Body of pancreas (tissue), 4 donors: Measurements from ENCODE around the gene CCL8. TPM values are rescaled to one million over a fixed set of nuclear protein-coding genes. Genes with fewer than 3 reads are reported as not detected.

Experiments used
- ATAC-seq: fragments of 150-250 bp; one replicate; pipeline ENCODE4 v1.9.1; 2016
- DNase-seq, 4 donors: peaks; one replicate each; pipeline ENCODE4 v3.0.0-alpha.2; 2019
- H3K27ac ChIP-seq, 4 donors: fragments of 200-600 bp; sonication (generic); 1 replicate in 3 of 4; 2 replicates in 1 of 4; pipeline versions ENCODE4 v1.5.1 to v1.6.1; 2016 to 2019; ENCODE audit warnings: mild to moderate bottlenecking in 1 of 4, mixed read lengths in 1 of 4, moderate library complexity in 1 of 4
- H3K27me3 ChIP-seq, 2 donors: fragments of 200-600 bp; sonication (generic); one replicate each; pipeline ENCODE4 v1.6.0; 2016; ENCODE audit warnings: mild to moderate bottlenecking in 1 of 2
- H3K36me3 ChIP-seq, 2 donors: fragments of 200-600 bp; sonication (generic); replicated peaks in 1 of 2; 2 replicates each; pipeline ENCODE4 v1.5.1; 2016; ENCODE audit warnings: low read depth in 2 of 2; ENCODE audit not compliant: insufficient read depth in 1 of 2
- H3K4me1 ChIP-seq: fragments of 200-600 bp; sonication (generic); one replicate; pipeline ENCODE4 v1.6.0; 2016
- H3K4me3 ChIP-seq, 2 donors: fragments of 200-600 bp; sonication (generic); 1 replicate in 1 of 2; 2 replicates in 1 of 2; pipeline ENCODE4 v1.5.1; 2016 to 2019
- H3K9me3 ChIP-seq, 3 donors: fragments of 200-600 bp; sonication (generic); 1 replicate in 2 of 3; 2 replicates in 1 of 3; pipeline ENCODE4 v1.5.1; 2016
- POLR2A ChIP-seq, 3 donors: fragments of 450-650 bp; IDR thresholded peaks; one replicate each; pipeline ENCODE4 v1.6.1; 2016; ENCODE audit warnings: antibody characterized with exemption in 3 of 3, mild to moderate bottlenecking in 2 of 3
- WGBS, 2 donors: methylation state at CpG; one replicate each; pipeline ENCODE4 v1.1.5; 2017; 5-methylcytosine and 5-hydroxymethylcytosine counted together
- intact Hi-C: fragments of 100-400 bp; cut with DNase I; formaldehyde crosslinking; loops from one replicate; pipeline ENCODE4 v1.15.1; 2023
- total RNA-seq, 2 donors: library from RNA; depleted of rRNA; stranded (reverse); fragments of >200 nt; gene quantifications; one replicate each; pipeline ENCODE4 v1.1.0, GENCODE V29; 2016
- TF ChIP-seq, protein P1 (sequence below), 7 experiments: fragments of 450-650 bp in 4 of 7; fragments of 200-600 bp in 3 of 7; sonication (generic) in 3 of 7; IDR thresholded peaks; one replicate each; pipeline ENCODE4 v1.5.1; 2016 to 2019; ENCODE audit warnings: antibody characterized with exemption in 7 of 7

Gene CCL8
- total RNA-seq, 2 donors from 2014 or later, result not detected

DNA sequence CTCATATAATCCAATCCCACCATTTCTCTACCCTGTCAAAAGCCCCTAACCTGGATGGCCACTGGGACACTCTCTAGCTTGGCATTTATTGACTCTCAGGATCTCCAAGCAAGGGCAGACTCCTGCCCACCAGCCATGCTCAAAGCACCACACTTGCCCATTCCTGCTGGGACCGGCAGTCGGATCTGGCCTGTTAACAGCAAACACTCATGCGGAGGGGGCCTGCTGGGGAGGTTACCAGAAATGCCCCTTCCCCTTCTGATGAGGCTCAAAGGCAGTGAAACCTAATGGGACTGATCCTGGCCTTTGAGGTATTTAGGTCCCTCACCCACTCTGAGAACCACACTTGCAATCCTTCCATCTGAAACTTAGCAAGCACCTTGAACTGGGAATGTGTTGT lies 50.3 kb downstream of the CCL8 start:
- no peak for DNase-seq
- 67 to 69% methylated on average over 3 of the region's 3 CpGs for WGBS, 2 donors
- H3K36me3 ChIP-seq, result no peaks in the 10 kb centered on the region
- no peaks in the 10 kb centered on the region for H3K27me3 ChIP-seq
- H3K4me3 ChIP-seq, result no peak overlapping the region
- no peak overlapping the region for H3K27ac ChIP-seq
- no peak for ATAC-seq
- TF ChIP-seq, protein P1, sequence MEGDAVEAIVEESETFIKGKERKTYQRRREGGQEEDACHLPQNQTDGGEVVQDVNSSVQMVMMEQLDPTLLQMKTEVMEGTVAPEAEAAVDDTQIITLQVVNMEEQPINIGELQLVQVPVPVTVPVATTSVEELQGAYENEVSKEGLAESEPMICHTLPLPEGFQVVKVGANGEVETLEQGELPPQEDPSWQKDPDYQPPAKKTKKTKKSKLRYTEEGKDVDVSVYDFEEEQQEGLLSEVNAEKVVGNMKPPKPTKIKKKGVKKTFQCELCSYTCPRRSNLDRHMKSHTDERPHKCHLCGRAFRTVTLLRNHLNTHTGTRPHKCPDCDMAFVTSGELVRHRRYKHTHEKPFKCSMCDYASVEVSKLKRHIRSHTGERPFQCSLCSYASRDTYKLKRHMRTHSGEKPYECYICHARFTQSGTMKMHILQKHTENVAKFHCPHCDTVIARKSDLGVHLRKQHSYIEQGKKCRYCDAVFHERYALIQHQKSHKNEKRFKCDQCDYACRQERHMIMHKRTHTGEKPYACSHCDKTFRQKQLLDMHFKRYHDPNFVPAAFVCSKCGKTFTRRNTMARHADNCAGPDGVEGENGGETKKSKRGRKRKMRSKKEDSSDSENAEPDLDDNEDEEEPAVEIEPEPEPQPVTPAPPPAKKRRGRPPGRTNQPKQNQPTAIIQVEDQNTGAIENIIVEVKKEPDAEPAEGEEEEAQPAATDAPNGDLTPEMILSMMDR (IDR thresholded peaks at IDR 0.05), result no peak
- TF ChIP-seq POLR2A (IDR thresholded peaks at IDR 0.05), result no peak
- no peaks in the 10 kb centered on the region for H3K4me1 ChIP-seq
- intact Hi-C loops, result no loop called here
- no peaks in the 10 kb centered on the region for H3K9me3 ChIP-seq

- no peaks in the 10 kb centered on the region for H3K36me3 ChIP-seq
- no peaks in the 10 kb centered on the region for H3K9me3 ChIP-seq
- H3K27me3 ChIP-seq, result no peaks in the 10 kb centered on the region
- intact Hi-C loops, result no loop called here
- no peak overlapping the region for H3K4me3 ChIP-seq
- no peak for TF ChIP-seq POLR2A (IDR thresholded peaks at IDR 0.05)
- TF ChIP-seq, protein P1 (IDR thresholded peaks at IDR 0.05), result no peak
- ATAC-seq (no peak), DNase-seq (no peak)
- H3K4me1 ChIP-seq, result no peaks in the 10 kb centered on the region
- H3K27ac ChIP-seq, result no peak overlapping the region
- WGBS, 2 donors, result 79 to 82% methylated on average over 4 to 5 of the region's 5 CpGs
Measured at GRCh38 chr17:34370376-34370996, 51.3 kb downstream of the CCL8 start.

GRCh38 chr17:34370997-34371395 lies 51.8 kb downstream of the CCL8 start:
- ATAC-seq (no peak), DNase-seq (no peak)
- WGBS, 2 donors, result 39 to 54% methylated on average over 3 of the region's 3 CpGs
- no peak overlapping the region for H3K27ac ChIP-seq
- no peak for TF ChIP-seq POLR2A (IDR thresholded peaks at IDR 0.05)
- TF ChIP-seq, protein P1 (IDR thresholded peaks at IDR 0.05), result no peak
- H3K36me3 ChIP-seq, result no peaks in the 10 kb centered on the region
- H3K4me1 ChIP-seq, result no peaks in the 10 kb centered on the region
- intact Hi-C loops, result no loop called here
- H3K9me3 ChIP-seq, result no peaks in the 10 kb centered on the region
- no peaks in the 10 kb centered on the region for H3K27me3 ChIP-seq
- no peak overlapping the region for H3K4me3 ChIP-seq

Other genes starting within 250 kb of the CCL8 start
- 10 to 100 TPM; 34.0 to 49.8 TPM for gene CCL2, start 64.2 kb upstream of the CCL8 start, total RNA-seq
- gene CCL7, start 49.2 kb upstream of the CCL8 start, total RNA-seq, result not detected
- gene CCL11, start 33.7 kb upstream of the CCL8 start, total RNA-seq, result not detected
- gene CCL13, start 37.0 kb downstream of the CCL8 start, total RNA-seq, result not detected
- not detected for gene CCL1, start 43.8 kb downstream of the CCL8 start, total RNA-seq